K562 (cell line): ENCODE measurements around the gene IRGQ. TPM values are rescaled to one million over a fixed set of nuclear protein-coding genes. Genes with fewer than 3 reads are reported as not detected.
A peak's percentile ranks its signal among the peaks of the same experiment; 100 is the strongest.

Experiments used
- ATAC-seq: fragments of 200-7000 bp; cut with Tn5 transposase; 3 replicates; pipeline ENCODE4 v1.9.1; 2020; ENCODE audit warnings: moderate library complexity
- BruUV-seq: library from RNA; stranded (reverse); fragments of 400-500 nt; replicated peaks from 2 replicates; lab custom pipeline; 2021; lab: Mats Ljungman, UMichigan
- CTCF ChIA-PET: fragments of 300-600 bp; formaldehyde crosslinking; extraction: SDS; loops from one replicate; lab custom pipeline; 2021; ENCODE audit warnings: low intra/inter-chr PET ratio; lab: Yijun Ruan, JAX
- POLR2A ChIA-PET: fragments of 300-600, 350-650 bp; sonication (Branson Sonifier 250); formaldehyde crosslinking; extraction: SDS; loops from one replicate; lab custom pipeline; 2021; ENCODE audit warnings: antibody characterized with exemption, inconsistent platforms; lab: Yijun Ruan, JAX
- DNase-seq, 4 experiments: peaks; one replicate each; pipeline versions ENCODE4 v3.0.0 to v3.0.0-alpha.2; 2011 to 2018; ENCODE audit warnings: low spot score in 3 of 4, mixed read lengths in 3 of 4; ENCODE audit errors: extremely low read depth in 1 of 4
- FAIRE-seq: peaks from 2 replicates; lab custom pipeline; 2011; peaks lifted over from hg19 to GRCh38; lab: Jason Lieb, UNC
- H2AFZ ChIP-seq: 2 replicates; pipeline ENCODE4 v1.6.0; 2011; ENCODE audit warnings: low read depth, low read length, control low read depth, inconsistent platforms
- H3K27ac ChIP-seq: fragments of 200-600 bp; 3 replicates; pipeline ENCODE4 v1.8.0; 2011; ENCODE audit warnings: low read depth, mild to moderate bottlenecking, control low read depth, inconsistent platforms, low read length, moderate library complexity, mixed read lengths; ENCODE audit errors: extremely low read depth
- H3K27me3 ChIP-seq, 2 experiments: fragments of 300-600 bp in 1 of 2; 2 replicates in 1 of 2; 3 replicates in 1 of 2; pipeline versions ENCODE4 v1.6.0 to v1.8.0; 2011; ENCODE audit warnings: inconsistent platforms in 2 of 2, low read length in 2 of 2, mild to moderate bottlenecking in 1 of 2, mixed read lengths in 1 of 2, moderate library complexity in 1 of 2; ENCODE audit not compliant: control insufficient read depth in 2 of 2, insufficient read depth in 2 of 2
- H3K36me3 ChIP-seq: fragments of 300-600 bp; 3 replicates; pipeline ENCODE4 v1.8.0; 2011; ENCODE audit warnings: mild to moderate bottlenecking, low read length, inconsistent platforms; ENCODE audit not compliant: control insufficient read depth, insufficient read depth
- H3K4me1 ChIP-seq, 2 experiments: fragments of 200-600 bp in 1 of 2; replicated peaks in 1 of 2; 2 replicates in 1 of 2; 3 replicates in 1 of 2; pipeline versions ENCODE4 v1.5.1 to v1.8.0; 2011; ENCODE audit warnings: inconsistent platforms in 2 of 2, low read length in 2 of 2, mild to moderate bottlenecking in 1 of 2, mixed read lengths in 1 of 2, moderate library complexity in 1 of 2; ENCODE audit not compliant: control insufficient read depth in 2 of 2, insufficient read depth in 2 of 2
- H3K4me2 ChIP-seq: 2 replicates; pipeline ENCODE4 v1.6.1; 2011; ENCODE audit warnings: low read length, control low read depth, inconsistent platforms, mixed read lengths; ENCODE audit not compliant: insufficient read depth
- H3K4me3 ChIP-seq: fragments of 200-600 bp; sonication (generic), shearing (Covaris generic); 2 replicates; pipeline ENCODE4 v1.5.1; 2016; ENCODE audit warnings: control low read depth, inconsistent platforms
- H3K79me2 ChIP-seq: fragments of 200-600 bp; 3 replicates; pipeline ENCODE4 v1.8.0; 2011; ENCODE audit warnings: low read length, inconsistent platforms; ENCODE audit not compliant: control insufficient read depth, insufficient read depth
- H3K9ac ChIP-seq, 2 experiments: 2 replicates each; pipeline versions ENCODE4 v1.6.0 to v1.6.1; 2011; ENCODE audit warnings: low read depth in 2 of 2, low read length in 2 of 2, control low read depth in 1 of 2, inconsistent platforms in 1 of 2, mild to moderate bottlenecking in 1 of 2, mixed read lengths in 1 of 2; ENCODE audit not compliant: insufficient read depth in 1 of 2
- H3K9me1 ChIP-seq: one replicate; pipeline ENCODE4 v1.6.0; 2011; ENCODE audit warnings: inconsistent platforms, mild to moderate bottlenecking, low read length, moderate library complexity; ENCODE audit not compliant: control insufficient read depth, insufficient read depth
- H3K9me3 ChIP-seq: replicated peaks from 2 replicates; pipeline ENCODE4 v1.5.1; 2011; ENCODE audit warnings: low read depth, low read length, inconsistent platforms; ENCODE audit not compliant: control insufficient read depth, insufficient read depth
- H4K20me1 ChIP-seq: replicated peaks from 2 replicates; pipeline ENCODE4 v1.6.1; 2011; ENCODE audit warnings: low read length, inconsistent platforms, mixed read lengths; ENCODE audit not compliant: control insufficient read depth, insufficient read depth
- CEBPB ChIP-seq: fragments of 450-650 bp; IDR thresholded peaks from 2 replicates; pipeline ENCODE4 v1.6.1; 2016; ENCODE audit warnings: missing genetic modification characterization, missing compliant biosample characterization
- EP400 ChIP-seq: fragments of 450-650 bp; IDR thresholded peaks from 2 replicates; pipeline ENCODE4 v1.6.1; 2017; ENCODE audit warnings: antibody characterized with exemption, mild to moderate bottlenecking, moderate library complexity
- KDM5B ChIP-seq: fragments of 200-600 bp; sonication (generic); IDR thresholded peaks from 2 replicates; pipeline ENCODE4 v1.6.1; 2012; ENCODE audit warnings: low read depth, mild to moderate bottlenecking, moderate library complexity, low read length, control low read depth, inconsistent platforms; ENCODE audit not compliant: insufficient replicate concordance
- POLR3G ChIP-seq: IDR thresholded peaks from 2 replicates; pipeline ENCODE4 v1.6.1; 2011; ENCODE audit not compliant: insufficient read length, insufficient replicate concordance; ENCODE audit errors: extremely low read depth
- RAD21 ChIP-seq, 2 experiments: fragments of 250-450 bp in 1 of 2; fragments of 450-650 bp in 1 of 2; sonication (Bioruptor Pico) in 1 of 2; formaldehyde crosslinking in 1 of 2; IDR thresholded peaks in 1 of 2; conservative IDR thresholded peaks in 1 of 2; 2 replicates each; pipeline versions ENCODE4 v1.4.0 to v1.8.0; 2020 to 2022; ENCODE audit warnings: mild to moderate bottlenecking in 2 of 2, moderate library complexity in 1 of 2
- ZFP91 ChIP-seq: sonication (generic); formaldehyde crosslinking; IDR thresholded peaks from 2 replicates; pipeline ENCODE4 v1.8.0; 2022; ENCODE audit warnings: mild to moderate bottlenecking, missing genetic modification reagents
- ZNF592 ChIP-seq: fragments of 450-650 bp; IDR thresholded peaks from 2 replicates; pipeline ENCODE4 v1.6.1; 2017; ENCODE audit warnings: antibody characterized with exemption, mild to moderate bottlenecking
- WGBS: fragments of 100-300 bp; shearing (Covaris generic); methylation state at CpG from one replicate; pipeline ENCODE4 v1.1.6; 2016; ENCODE audit warnings: low coverage, mixed read lengths; ENCODE audit not compliant: insufficient coverage; ENCODE audit errors: missing lambda C conversion rate; 5-methylcytosine and 5-hydroxymethylcytosine counted together
- in situ Hi-C: fragments of 300-500 bp; cut with MboI; formaldehyde crosslinking; loops from 4 replicates; pipeline ENCODE4 v1.15.0; 2018; ENCODE audit warnings: inconsistent platforms, mixed read lengths
- intact Hi-C: fragments of 100-400 bp; cut with micrococcal nuclease; formaldehyde crosslinking; loops from 2 replicates; pipeline ENCODE4 v1.14.2; 2022
- polyA plus RNA-seq, 8 experiments: library from polyadenylated mRNA; depleted of rRNA in 4 of 8; stranded (reverse) in 5 of 8; unstranded in 3 of 8; fragments of >200 nt; fragmentation: Nextera tagmentation in 2 of 8; fragmentation: Illumina TruSeq in 1 of 8; extraction: Ambion mirVana in 2 of 8; extraction: Trizol in 1 of 8; gene quantifications; 2 replicates each; pipeline versions ENCODE4 v1.2.1 to v1.2.3, GENCODE V29; 2011 to 2014; ENCODE audit warnings: inconsistent platforms in 1 of 8, missing spikeins in 1 of 8
- total RNA-seq, 7 experiments: library from RNA; depleted of rRNA in 6 of 7; stranded (reverse); fragments of >200 nt in 6 of 7; fragmentation: Illumina TruSeq in 2 of 7; extraction: Trizol in 2 of 7; gene quantifications; 2 replicates each; pipeline versions ENCODE4 v1.2.1 to v1.2.3, GENCODE V29; 2011 to 2021; ENCODE audit warnings: low replicate concordance in 1 of 7
- TF ChIP-seq, protein P1 (sequence below): fragments of 250-450 bp; sonication (Bioruptor Pico); IDR thresholded peaks from 2 replicates; pipeline ENCODE4 v1.4.0; 2020

The IRGQ gene
- total and polyA plus RNA-seq, 9 of the 15 experiments (the other 6 are each of a cell fraction or from before 2014, with no cell fraction given), result 3.5 to 19.2 (median 7.9) TPM

- Histone ChIP-seq H3K36me3 (peaks cover 49% of the 10 kb centered on the region; the same call in 2 of the 3 replicates), H4K20me1 (no peaks in the 10 kb centered on the region), H3K4me3 (peak overlapping the region; percentile 76), H2AFZ (peak overlapping the region; percentile 98), H3K9me1 (no peaks in the 10 kb centered on the region), H3K27ac (peak overlapping the region; percentile 99), H3K27me3 (no peaks in the 10 kb centered on the region), H3K4me2 (peak overlapping the region; percentile 97), H3K9me3 (no peaks in the 10 kb centered on the region), H3K4me1 (peaks cover 15 to 47% of the 10 kb centered on the region in 2 experiments; a peak in 4 of 5 replicates), H3K79me2 (peaks cover 41% of the 10 kb centered on the region), H3K9ac (peak overlapping the region; percentile 97 to 98)
- DNase-seq (no peak), ATAC-seq (no peak), FAIRE-seq (no peak)
- POLR2A ChIA-PET, result interaction anchor here (0.7 to 5.6 kb wide), 5 partner anchors 12 to 59 kb away, joined by 3 to 60 read pairs (median 4); partner anchors contain the start of genes PINLYP, SRRM5 and XRCC1
- in situ Hi-C loops (no loop called here), intact Hi-C loops (loop anchor here (1.0 to 2.0 kb wide), 2 partner anchors 22 to 56 kb away; partner anchors contain the start of genes PINLYP and XRCC1)
- 2% methylated on average over 6 of the region's 7 CpGs for WGBS
- TSS peak; percentile 59 for BruUV-seq
- CTCF ChIA-PET, result no interaction called here
- 0 out of 2 replicates have a peak, but pooled peaks have one; percentile 48 for TF ChIP-seq ZNF592
- no peak for TF ChIP-seq KDM5B
- TF ChIP-seq POLR3G, result no peak
- no peak for TF ChIP-seq EP400
- no peak for TF ChIP-seq RAD21 (CRISPR knock-in tag; conservative IDR thresholded peaks at IDR 0.05 in 1 of 2, IDR thresholded peaks at IDR 0.05 in 1 of 2)
- no peak for TF ChIP-seq ZFP91 (CRISPR knock-in tag)
- TF ChIP-seq CEBPB (tag), result no peak
- TF ChIP-seq, protein P1, sequence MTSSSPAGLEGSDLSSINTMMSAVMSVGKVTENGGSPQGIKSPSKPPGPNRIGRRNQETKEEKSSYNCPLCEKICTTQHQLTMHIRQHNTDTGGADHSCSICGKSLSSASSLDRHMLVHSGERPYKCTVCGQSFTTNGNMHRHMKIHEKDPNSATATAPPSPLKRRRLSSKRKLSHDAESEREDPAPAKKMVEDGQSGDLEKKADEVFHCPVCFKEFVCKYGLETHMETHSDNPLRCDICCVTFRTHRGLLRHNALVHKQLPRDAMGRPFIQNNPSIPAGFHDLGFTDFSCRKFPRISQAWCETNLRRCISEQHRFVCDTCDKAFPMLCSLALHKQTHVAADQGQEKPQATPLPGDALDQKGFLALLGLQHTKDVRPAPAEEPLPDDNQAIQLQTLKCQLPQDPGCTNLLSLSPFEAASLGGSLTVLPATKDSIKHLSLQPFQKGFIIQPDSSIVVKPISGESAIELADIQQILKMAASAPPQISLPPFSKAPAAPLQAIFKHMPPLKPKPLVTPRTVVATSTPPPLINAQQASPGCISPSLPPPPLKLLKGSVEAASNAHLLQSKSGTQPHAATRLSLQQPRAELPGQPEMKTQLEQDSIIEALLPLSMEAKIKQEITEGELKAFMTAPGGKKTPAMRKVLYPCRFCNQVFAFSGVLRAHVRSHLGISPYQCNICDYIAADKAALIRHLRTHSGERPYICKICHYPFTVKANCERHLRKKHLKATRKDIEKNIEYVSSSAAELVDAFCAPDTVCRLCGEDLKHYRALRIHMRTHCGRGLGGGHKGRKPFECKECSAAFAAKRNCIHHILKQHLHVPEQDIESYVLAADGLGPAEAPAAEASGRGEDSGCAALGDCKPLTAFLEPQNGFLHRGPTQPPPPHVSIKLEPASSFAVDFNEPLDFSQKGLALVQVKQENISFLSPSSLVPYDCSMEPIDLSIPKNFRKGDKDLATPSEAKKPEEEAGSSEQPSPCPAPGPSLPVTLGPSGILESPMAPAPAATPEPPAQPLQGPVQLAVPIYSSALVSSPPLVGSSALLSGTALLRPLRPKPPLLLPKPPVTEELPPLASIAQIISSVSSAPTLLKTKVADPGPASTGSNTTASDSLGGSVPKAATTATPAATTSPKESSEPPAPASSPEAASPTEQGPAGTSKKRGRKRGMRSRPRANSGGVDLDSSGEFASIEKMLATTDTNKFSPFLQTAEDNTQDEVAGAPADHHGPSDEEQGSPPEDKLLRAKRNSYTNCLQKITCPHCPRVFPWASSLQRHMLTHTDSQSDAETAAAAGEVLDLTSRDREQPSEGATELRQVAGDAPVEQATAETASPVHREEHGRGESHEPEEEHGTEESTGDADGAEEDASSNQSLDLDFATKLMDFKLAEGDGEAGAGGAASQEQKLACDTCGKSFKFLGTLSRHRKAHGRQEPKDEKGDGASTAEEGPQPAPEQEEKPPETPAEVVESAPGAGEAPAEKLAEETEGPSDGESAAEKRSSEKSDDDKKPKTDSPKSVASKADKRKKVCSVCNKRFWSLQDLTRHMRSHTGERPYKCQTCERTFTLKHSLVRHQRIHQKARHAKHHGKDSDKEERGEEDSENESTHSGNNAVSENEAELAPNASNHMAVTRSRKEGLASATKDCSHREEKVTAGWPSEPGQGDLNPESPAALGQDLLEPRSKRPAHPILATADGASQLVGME (CRISPR knock-in tag), result no peak
These were observed 1.0 kb upstream of the IRGQ start for GRCh38 chr19:43596842-43597461.
